Measurements from ENCODE around the gene KLHL36. TPM values are rescaled to one million over a fixed set of nuclear protein-coding genes. Genes with fewer than 3 reads are reported as not detected.

Gene KLHL36
- polyA plus RNA-seq, 1 experiment: 43.7 TPM

DNA sequence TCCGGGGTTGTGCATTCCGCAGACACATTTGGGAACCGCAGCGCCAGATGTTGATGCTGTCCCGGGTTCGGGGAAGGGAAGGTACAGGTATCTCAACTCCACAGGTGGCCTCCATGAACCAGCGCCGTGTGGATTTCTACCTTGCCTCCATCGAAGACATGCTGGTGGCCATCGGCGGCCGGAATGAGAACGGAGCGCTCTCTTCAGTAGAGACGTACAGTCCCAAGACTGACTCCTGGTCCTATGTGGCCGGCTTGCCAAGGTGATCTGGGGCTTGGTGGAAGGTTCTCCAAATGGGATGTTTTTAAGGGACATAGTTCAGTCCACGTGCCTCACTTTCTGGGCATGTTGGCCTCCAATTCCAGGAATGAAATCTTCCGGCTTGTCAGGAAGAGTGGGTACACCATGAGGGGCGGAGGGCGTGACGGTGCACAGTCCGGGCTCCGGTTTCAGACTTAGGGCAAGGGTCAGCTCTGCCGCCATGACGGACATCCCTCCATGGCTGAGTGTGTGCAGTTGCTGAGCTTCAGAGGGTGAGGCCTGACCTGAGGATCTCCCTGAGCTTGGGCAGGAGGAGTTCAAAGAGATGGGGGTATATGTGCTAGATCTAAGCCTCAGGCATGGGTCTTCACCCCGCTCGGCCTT is 11.5 kb downstream of the KLHL36 start:
- ChIA-PET CTCF (interaction anchor here (1.1 to 1.2 kb wide), 2 partner anchors 67 to 71 kb away, joined by 3 read pairs; no protein-coding TSS in a partner anchor), POLR2A (no interaction called here)
- peaks cover 40% of the 10 kb centered on the region for H3K36me3 ChIP-seq (ENCODE audit: control insufficient read depth, insufficient read depth, low read length)
- TF ChIP-seq, protein P1, sequence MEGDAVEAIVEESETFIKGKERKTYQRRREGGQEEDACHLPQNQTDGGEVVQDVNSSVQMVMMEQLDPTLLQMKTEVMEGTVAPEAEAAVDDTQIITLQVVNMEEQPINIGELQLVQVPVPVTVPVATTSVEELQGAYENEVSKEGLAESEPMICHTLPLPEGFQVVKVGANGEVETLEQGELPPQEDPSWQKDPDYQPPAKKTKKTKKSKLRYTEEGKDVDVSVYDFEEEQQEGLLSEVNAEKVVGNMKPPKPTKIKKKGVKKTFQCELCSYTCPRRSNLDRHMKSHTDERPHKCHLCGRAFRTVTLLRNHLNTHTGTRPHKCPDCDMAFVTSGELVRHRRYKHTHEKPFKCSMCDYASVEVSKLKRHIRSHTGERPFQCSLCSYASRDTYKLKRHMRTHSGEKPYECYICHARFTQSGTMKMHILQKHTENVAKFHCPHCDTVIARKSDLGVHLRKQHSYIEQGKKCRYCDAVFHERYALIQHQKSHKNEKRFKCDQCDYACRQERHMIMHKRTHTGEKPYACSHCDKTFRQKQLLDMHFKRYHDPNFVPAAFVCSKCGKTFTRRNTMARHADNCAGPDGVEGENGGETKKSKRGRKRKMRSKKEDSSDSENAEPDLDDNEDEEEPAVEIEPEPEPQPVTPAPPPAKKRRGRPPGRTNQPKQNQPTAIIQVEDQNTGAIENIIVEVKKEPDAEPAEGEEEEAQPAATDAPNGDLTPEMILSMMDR (IDR thresholded peaks at IDR 0.05; ENCODE audit: insufficient read depth, low read depth, low read length): no peak
- no peak overlapping the region for H3K4me3 ChIP-seq (ENCODE audit: low read depth, low read length)
- DNase-seq (ENCODE audit: low read depth): no peak
- no peaks in the 10 kb centered on the region for H3K27me3 ChIP-seq (ENCODE audit: control insufficient read depth, insufficient read depth, low read length)

DNA sequence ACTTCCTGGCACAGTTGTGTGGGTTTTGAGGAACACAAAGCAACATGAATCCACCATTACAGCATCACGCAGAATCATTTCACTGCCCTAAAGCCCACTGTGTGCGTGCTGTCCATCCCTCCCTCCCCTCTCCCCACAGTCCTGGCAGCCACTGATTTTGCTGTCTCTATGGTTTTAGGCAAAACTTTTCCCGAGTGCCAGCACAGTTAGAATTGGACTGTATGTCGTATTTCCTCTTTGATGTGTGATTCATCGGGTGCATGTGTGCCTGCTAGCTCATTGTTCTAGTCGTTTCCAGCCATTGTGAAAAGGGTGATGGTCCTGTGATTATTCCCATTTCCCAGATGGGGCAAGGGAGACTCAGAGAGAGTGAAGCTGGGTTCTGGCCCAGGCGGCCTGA is 12.7 kb downstream of the KLHL36 start:
- Histone ChIP-seq H3K27me3 (ENCODE audit: control insufficient read depth, insufficient read depth, low read length) (no peaks in the 10 kb centered on the region), H3K36me3 (ENCODE audit: control insufficient read depth, insufficient read depth, low read length) (peaks cover 43% of the 10 kb centered on the region), H3K4me3 (ENCODE audit: low read depth, low read length) (no peak overlapping the region)
- no peak for DNase-seq (ENCODE audit: low read depth)
- TF ChIP-seq, protein P1 (IDR thresholded peaks at IDR 0.05; ENCODE audit: insufficient read depth, low read depth, low read length): no peak
- ChIA-PET POLR2A (no interaction called here), CTCF (interaction anchor here (3.9 kb wide), 1 partner anchor 11 kb away, joined by 37 read pairs; no protein-coding TSS in a partner anchor)

- TF ChIP-seq, protein P1 (IDR thresholded peaks at IDR 0.05; ENCODE audit: insufficient read depth, low read depth, low read length): no peak
- Histone ChIP-seq H3K36me3 (ENCODE audit: control insufficient read depth, insufficient read depth, low read length) (peaks cover 45% of the 10 kb centered on the region), H3K27me3 (ENCODE audit: control insufficient read depth, insufficient read depth, low read length) (no peaks in the 10 kb centered on the region), H3K4me3 (ENCODE audit: low read depth, low read length) (no peak overlapping the region)
- no peak for DNase-seq (ENCODE audit: low read depth)
- CTCF ChIA-PET: interaction anchor here (0.6 to 3.9 kb wide), 3 partner anchors 11 to 704 kb away, joined by 3 to 37 read pairs (median 4); no protein-coding TSS in a partner anchor
- POLR2A ChIA-PET: no interaction called here
These were observed 13.2 kb downstream of the KLHL36 start for GRCh38 chr16:84661418-84662060.

DNA sequence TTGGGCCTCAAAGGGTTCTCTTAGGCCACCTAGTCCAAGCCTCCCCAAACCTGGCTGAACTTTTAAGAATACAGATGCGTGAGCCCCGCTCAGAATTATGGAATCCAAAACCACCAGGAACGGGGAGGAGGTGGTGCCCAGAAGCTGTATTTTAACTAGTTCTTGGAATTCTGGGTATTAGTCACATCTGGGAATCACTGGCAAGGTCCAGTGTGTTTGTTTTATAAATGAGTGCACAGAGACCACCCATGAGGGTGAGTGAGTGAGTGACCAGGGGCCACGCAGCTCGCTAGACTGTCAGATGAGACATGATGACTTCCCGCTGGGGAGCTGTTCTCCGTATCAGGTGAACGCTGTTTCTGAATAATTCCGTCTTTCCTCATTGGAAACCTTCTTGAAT is 14.2 kb downstream of the KLHL36 start:
- H3K27me3 ChIP-seq (ENCODE audit: control insufficient read depth, insufficient read depth, low read length): no peaks in the 10 kb centered on the region
- TF ChIP-seq, protein P1 (IDR thresholded peaks at IDR 0.05; ENCODE audit: insufficient read depth, low read depth, low read length): no peak
- ChIA-PET CTCF (interaction anchor here (0.6 to 3.9 kb wide), 7 partner anchors 8 to 76 kb away, joined by 3 to 37 read pairs (median 4); no protein-coding TSS in a partner anchor), POLR2A (no interaction called here)
- H3K4me3 ChIP-seq (ENCODE audit: low read depth, low read length): no peak overlapping the region
- no peak for DNase-seq (ENCODE audit: low read depth)
- H3K36me3 ChIP-seq (ENCODE audit: control insufficient read depth, insufficient read depth, low read length): peaks cover 38% of the 10 kb centered on the region

- TF ChIP-seq, protein P1 (IDR thresholded peaks at IDR 0.05; ENCODE audit: insufficient read depth, low read depth, low read length): no peak
- H3K36me3 ChIP-seq (ENCODE audit: control insufficient read depth, insufficient read depth, low read length): peaks cover 29% of the 10 kb centered on the region
- POLR2A ChIA-PET: no interaction called here
- no peak overlapping the region for H3K4me3 ChIP-seq (ENCODE audit: low read depth, low read length)
- DNase-seq (ENCODE audit: low read depth): no peak
- CTCF ChIA-PET: interaction anchor here (0.5 to 3.9 kb wide), 10 partner anchors 9 to 90 kb away, joined by 3 to 37 read pairs (median 4); partner anchors contain the start of gene KLHL36
- no peaks in the 10 kb centered on the region for H3K27me3 ChIP-seq (ENCODE audit: control insufficient read depth, insufficient read depth, low read length)
These were observed 15.3 kb downstream of the KLHL36 start for GRCh38 chr16:84663433-84664101.

Data from BJ (cell line).